ENCODE measurements around the gene KCNK13. TPM values are rescaled to one million over a fixed set of nuclear protein-coding genes. Genes with fewer than 3 reads are reported as not detected.

KCNK13 gene
- total and polyA plus RNA-seq, 9 of the 15 experiments (the other 6 are each of a cell fraction or from before 2014, with no cell fraction given), result 0.03 to 0.05 TPM; not detected in 7

DNA sequence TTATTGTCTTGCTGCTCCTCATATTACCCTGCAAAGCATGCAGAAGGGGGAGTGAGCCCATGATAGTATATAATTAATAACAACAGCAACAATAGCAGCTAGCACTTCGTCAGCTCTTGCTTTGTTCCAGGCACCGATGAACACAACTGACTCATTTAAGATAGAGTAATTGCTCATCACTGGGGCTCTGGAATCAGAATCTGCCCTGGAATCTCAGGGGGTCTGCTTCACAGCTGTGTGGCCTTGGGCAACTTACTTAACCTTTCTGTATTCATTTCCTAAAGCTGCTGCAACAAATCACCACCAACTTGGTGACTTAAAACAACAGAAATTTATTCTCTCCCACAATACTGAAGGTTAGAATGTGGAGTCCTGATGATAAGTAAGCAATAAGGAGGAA lies 139.6 kb downstream of the KCNK13 start:
- Histone ChIP-seq H3K4me1 (replicated peaks in 1 of 2; ENCODE audit: control insufficient read depth in 2 of 2, insufficient read depth in 2 of 2, low read length in 2 of 2) (no peaks in the 10 kb centered on the region), H3K4me2 (ENCODE audit: insufficient read depth, low read length) (no peak overlapping the region), H3K79me2 (ENCODE audit: control insufficient read depth, insufficient read depth, low read length) (no peaks in the 10 kb centered on the region), H3K9me3 (replicated peaks; ENCODE audit: control insufficient read depth, insufficient read depth, low read depth, low read length) (no peaks in the 10 kb centered on the region), H2AFZ (ENCODE audit: low read depth, low read length) (no peak overlapping the region), H3K36me3 (ENCODE audit: control insufficient read depth, insufficient read depth, low read length) (no peaks in the 10 kb centered on the region), H3K4me3 (no peak overlapping the region), H3K27me3 (ENCODE audit: control insufficient read depth in 2 of 2, insufficient read depth in 2 of 2, low read length in 2 of 2) (peaks cover 0 to 16% of the 10 kb centered on the region in 2 experiments; a peak in 2 of 5 replicates), H3K27ac (ENCODE audit: extremely low read depth, low read depth, low read length) (no peak overlapping the region), H3K9ac (ENCODE audit: insufficient read depth in 1 of 2, low read depth in 2 of 2, low read length in 2 of 2) (no peak overlapping the region), H4K20me1 (replicated peaks; ENCODE audit: control insufficient read depth, insufficient read depth, low read length) (no peaks in the 10 kb centered on the region), H3K9me1 (ENCODE audit: control insufficient read depth, insufficient read depth, low read length) (no peaks in the 10 kb centered on the region)
- in situ Hi-C loops (cut with MboI) (no loop called here), intact Hi-C loops (cut with micrococcal nuclease) (no loop called here)
- no TSS peak for BruUV-seq (replicated peaks)
- WGBS (ENCODE audit: insufficient coverage, low coverage, missing lambda C conversion rate), result 15% methylated on average over 2 of the region's 2 CpGs
- ChIA-PET POLR2A (no interaction called here), CTCF (ENCODE audit: low intra/inter-chr PET ratio) (no interaction called here)
- FAIRE-seq (no peak), ATAC-seq (no peak), DNase-seq (ENCODE audit: extremely low read depth in 1 of 4, low spot score in 3 of 4) (no peak)
- TF ChIP-seq ZNF507 (tag; conservative IDR thresholded peaks at IDR 0.05) (no peak), ZNF143 (CRISPR knock-in tag; IDR thresholded peaks at IDR 0.05) (no peak), FOXM1 (IDR thresholded peaks at IDR 0.05; ENCODE audit: low read depth) (no peak), FOXM1 (CRISPR knock-in tag; IDR thresholded peaks at IDR 0.05; ENCODE audit: low read depth) (no peak), RAD21 (CRISPR knock-in tag; conservative IDR thresholded peaks at IDR 0.05 in 1 of 2, IDR thresholded peaks at IDR 0.05 in 1 of 2) (no peak), SMARCA5 (IDR thresholded peaks at IDR 0.05) (no peak), TEAD4 (IDR thresholded peaks at IDR 0.05; ENCODE audit: low read length) (no peak), TEAD4 (CRISPR knock-in tag; IDR thresholded peaks at IDR 0.05; ENCODE audit: borderline replicate concordance) (no peak), RBM17 (IDR thresholded peaks at IDR 0.05; ENCODE audit: borderline replicate concordance, low read depth, low read length) (no peak), NCOA1 (IDR thresholded peaks at IDR 0.05; ENCODE audit: low read depth) (no peak), BRD9 (IDR thresholded peaks at IDR 0.05; ENCODE audit: low read depth, partially characterized antibody) (no peak), CHD4 (IDR thresholded peaks at IDR 0.05; ENCODE audit: insufficient read depth, insufficient replicate concordance, low read depth, low read length, poor library complexity, severe bottlenecking) (no peak), ASH1L (IDR thresholded peaks at IDR 0.05; ENCODE audit: borderline replicate concordance, low read depth, partially characterized antibody) (no peak), HMG20A (CRISPR knock-in tag; conservative IDR thresholded peaks at IDR 0.05) (no peak), YBX1 (IDR thresholded peaks at IDR 0.05) (no peak)
- TF ChIP-seq, protein P1, sequence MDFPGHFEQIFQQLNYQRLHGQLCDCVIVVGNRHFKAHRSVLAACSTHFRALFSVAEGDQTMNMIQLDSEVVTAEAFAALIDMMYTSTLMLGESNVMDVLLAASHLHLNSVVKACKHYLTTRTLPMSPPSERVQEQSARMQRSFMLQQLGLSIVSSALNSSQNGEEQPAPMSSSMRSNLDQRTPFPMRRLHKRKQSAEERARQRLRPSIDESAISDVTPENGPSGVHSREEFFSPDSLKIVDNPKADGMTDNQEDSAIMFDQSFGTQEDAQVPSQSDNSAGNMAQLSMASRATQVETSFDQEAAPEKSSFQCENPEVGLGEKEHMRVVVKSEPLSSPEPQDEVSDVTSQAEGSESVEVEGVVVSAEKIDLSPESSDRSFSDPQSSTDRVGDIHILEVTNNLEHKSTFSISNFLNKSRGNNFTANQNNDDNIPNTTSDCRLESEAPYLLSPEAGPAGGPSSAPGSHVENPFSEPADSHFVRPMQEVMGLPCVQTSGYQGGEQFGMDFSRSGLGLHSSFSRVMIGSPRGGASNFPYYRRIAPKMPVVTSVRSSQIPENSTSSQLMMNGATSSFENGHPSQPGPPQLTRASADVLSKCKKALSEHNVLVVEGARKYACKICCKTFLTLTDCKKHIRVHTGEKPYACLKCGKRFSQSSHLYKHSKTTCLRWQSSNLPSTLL (IDR thresholded peaks at IDR 0.05), result no peak
- TF ChIP-seq, protein P2, sequence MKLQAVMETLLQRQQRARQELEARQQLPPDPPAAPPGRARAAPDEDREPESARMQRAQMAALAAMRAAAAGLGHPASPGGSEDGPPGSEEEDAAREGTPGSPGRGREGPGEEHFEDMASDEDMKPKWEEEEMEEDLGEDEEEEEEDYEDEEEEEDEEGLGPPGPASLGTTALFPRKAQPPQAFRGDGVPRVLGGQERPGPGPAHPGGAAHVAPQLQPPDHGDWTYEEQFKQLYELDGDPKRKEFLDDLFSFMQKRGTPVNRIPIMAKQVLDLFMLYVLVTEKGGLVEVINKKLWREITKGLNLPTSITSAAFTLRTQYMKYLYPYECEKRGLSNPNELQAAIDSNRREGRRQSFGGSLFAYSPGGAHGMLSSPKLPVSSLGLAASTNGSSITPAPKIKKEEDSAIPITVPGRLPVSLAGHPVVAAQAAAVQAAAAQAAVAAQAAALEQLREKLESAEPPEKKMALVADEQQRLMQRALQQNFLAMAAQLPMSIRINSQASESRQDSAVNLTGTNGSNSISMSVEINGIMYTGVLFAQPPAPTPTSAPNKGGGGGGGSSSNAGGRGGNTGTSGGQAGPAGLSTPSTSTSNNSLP (IDR thresholded peaks at IDR 0.05; ENCODE audit: borderline replicate concordance, low read depth, low read length), result no peak
- TF ChIP-seq, protein P3, sequence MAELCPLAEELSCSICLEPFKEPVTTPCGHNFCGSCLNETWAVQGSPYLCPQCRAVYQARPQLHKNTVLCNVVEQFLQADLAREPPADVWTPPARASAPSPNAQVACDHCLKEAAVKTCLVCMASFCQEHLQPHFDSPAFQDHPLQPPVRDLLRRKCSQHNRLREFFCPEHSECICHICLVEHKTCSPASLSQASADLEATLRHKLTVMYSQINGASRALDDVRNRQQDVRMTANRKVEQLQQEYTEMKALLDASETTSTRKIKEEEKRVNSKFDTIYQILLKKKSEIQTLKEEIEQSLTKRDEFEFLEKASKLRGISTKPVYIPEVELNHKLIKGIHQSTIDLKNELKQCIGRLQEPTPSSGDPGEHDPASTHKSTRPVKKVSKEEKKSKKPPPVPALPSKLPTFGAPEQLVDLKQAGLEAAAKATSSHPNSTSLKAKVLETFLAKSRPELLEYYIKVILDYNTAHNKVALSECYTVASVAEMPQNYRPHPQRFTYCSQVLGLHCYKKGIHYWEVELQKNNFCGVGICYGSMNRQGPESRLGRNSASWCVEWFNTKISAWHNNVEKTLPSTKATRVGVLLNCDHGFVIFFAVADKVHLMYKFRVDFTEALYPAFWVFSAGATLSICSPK (IDR thresholded peaks at IDR 0.05; ENCODE audit: borderline replicate concordance), result no peak
